ENCODE measurements around the gene USP31. TPM values are rescaled to one million over a fixed set of nuclear protein-coding genes. Genes with fewer than 3 reads are reported as not detected.

Gene USP31
- total RNA-seq, 1 experiment from 2014 or later, result 16.1 TPM

DNA sequence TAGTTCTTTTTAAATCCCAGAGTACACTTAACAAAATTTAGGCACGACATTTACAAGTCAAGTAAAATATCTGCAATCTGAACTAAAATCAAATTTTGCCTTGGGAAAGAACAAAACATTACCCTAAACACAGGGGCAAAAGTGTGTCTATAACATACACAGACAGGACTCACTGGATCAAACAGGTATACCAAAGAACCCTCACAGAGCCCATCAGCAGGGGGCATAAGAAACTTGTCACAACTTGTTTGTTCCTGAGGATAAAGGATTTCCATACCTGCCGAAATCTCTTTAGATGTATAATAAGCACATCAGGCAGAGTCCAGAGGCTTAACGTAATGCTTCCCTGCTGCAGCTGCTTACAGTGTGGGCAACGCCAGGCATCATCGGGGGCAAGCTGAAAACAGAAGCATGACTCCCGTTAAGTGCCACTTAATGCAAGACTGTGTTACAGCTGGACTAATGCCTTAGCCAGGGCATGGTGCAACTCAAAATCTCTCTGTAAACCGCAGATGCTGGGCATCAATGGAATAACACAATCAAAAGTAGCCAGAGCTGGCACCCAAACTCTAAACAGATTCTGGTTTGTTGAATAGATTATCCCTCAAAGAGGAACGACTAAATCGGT lies 67.0 kb downstream of the USP31 start:
- Histone ChIP-seq H3K23ac (ENCODE audit: insufficient read length, low read depth, low read length) (peak overlapping the region; percentile 12), H3K9ac (ENCODE audit: extremely low read depth, insufficient read length, low read length) (no peak overlapping the region), H3K56ac (ENCODE audit: insufficient read length, low read depth, low read length) (no peak overlapping the region), H2BK15ac (ENCODE audit: low read depth, low read length) (no peak overlapping the region), H2AK5ac (ENCODE audit: insufficient read length, low read length) (no peak overlapping the region), H3K27me3 (ENCODE audit: insufficient read depth, low read length) (no peaks in the 10 kb centered on the region), H3T11ph (ENCODE audit: low read length) (no peak overlapping the region), H3K27ac (ENCODE audit: insufficient read length, low read depth, low read length) (no peak overlapping the region), H3K23me2 (ENCODE audit: insufficient read length, low read depth, low read length, poor library complexity, severe bottlenecking) (no peaks in the 10 kb centered on the region), H2BK120ac (ENCODE audit: low read depth, low read length, poor library complexity, severe bottlenecking) (no peak overlapping the region), H4K20me1 (ENCODE audit: control insufficient read depth, insufficient read depth, insufficient read length) (no peaks in the 10 kb centered on the region), H3K4me2 (ENCODE audit: insufficient read depth, insufficient read length, low read length) (no peak overlapping the region), H3K9me3 (ENCODE audit: control insufficient read depth, low read depth, low read length) (no peaks in the 10 kb centered on the region), H4K8ac (replicated peaks; ENCODE audit: insufficient read length, low read depth, low read length) (no peak overlapping the region), H3K79me1 (ENCODE audit: insufficient read depth, low read depth, low read length, poor library complexity, severe bottlenecking) (no peaks in the 10 kb centered on the region), H2BK5ac (ENCODE audit: insufficient read length, low read length) (no peak overlapping the region), H3K4me1 (ENCODE audit: insufficient read depth, low read length) (0 out of 2 replicates have a peak, but pooled peaks cover 3% of the 10 kb centered on the region), H3K18ac (ENCODE audit: insufficient read length, low read depth, low read length) (no peak overlapping the region), H2BK20ac (ENCODE audit: low read depth, low read length, poor library complexity, severe bottlenecking) (no peak overlapping the region), H3K14ac (ENCODE audit: insufficient read depth, low read length) (0 out of 2 replicates have a peak overlapping the region, but pooled peaks have one; percentile 17), H4K5ac (ENCODE audit: insufficient read length, low read depth, low read length) (no peak overlapping the region), H2BK12ac (ENCODE audit: insufficient read length, low read depth, low read length) (no peak overlapping the region), H3K79me2 (ENCODE audit: insufficient read depth, low read length) (no peaks in the 10 kb centered on the region), H3K4ac (ENCODE audit: low read depth, low read length) (no peak overlapping the region), H2AFZ (ENCODE audit: low read length) (no peak overlapping the region), H4K91ac (ENCODE audit: insufficient read length, low read depth, low read length) (no peak overlapping the region)
- DNase-seq, result no peak
- WGBS (ENCODE audit: extremely low coverage, insufficient read length, low lambda C conversion rate), result no CpG with 5 or more reads among the region's 9 CpGs
- Mint-ChIP-seq H3K27me3 (ENCODE audit: low read depth) (no peaks in the 10 kb centered on the region), H3K4me1 (peaks cover 32 to 35% of the 10 kb centered on the region in 2 experiments), H3K36me3 (ENCODE audit: insufficient read depth in 1 of 3, low read depth in 3 of 3) (peaks cover 33 to 50% (median 49%) of the 10 kb centered on the region in 3 experiments; a peak in 6 of 7 replicates), H3K4me3 (no peak overlapping the region), H3K9me3 (no peaks in the 10 kb centered on the region), H3K27ac (peak overlapping the region in 2 of 3 experiments; percentile 5 to 79; a peak in 3 of 7 replicates)
- TF ChIP-seq, protein P1, sequence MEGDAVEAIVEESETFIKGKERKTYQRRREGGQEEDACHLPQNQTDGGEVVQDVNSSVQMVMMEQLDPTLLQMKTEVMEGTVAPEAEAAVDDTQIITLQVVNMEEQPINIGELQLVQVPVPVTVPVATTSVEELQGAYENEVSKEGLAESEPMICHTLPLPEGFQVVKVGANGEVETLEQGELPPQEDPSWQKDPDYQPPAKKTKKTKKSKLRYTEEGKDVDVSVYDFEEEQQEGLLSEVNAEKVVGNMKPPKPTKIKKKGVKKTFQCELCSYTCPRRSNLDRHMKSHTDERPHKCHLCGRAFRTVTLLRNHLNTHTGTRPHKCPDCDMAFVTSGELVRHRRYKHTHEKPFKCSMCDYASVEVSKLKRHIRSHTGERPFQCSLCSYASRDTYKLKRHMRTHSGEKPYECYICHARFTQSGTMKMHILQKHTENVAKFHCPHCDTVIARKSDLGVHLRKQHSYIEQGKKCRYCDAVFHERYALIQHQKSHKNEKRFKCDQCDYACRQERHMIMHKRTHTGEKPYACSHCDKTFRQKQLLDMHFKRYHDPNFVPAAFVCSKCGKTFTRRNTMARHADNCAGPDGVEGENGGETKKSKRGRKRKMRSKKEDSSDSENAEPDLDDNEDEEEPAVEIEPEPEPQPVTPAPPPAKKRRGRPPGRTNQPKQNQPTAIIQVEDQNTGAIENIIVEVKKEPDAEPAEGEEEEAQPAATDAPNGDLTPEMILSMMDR (conservative IDR thresholded peaks at IDR 0.05), result no peak

Measured in H9 (cell line).